WI38 (cell line): ENCODE measurements around the gene TCHHL1.
"Not testable (repeated sequence)": the region's sequence is repeated elsewhere in the genome, so short reads cannot be mapped to it uniquely, and the experiment has no call there.

ENCODE experiments used
- H3K4me3 ChIP-seq: 2 replicates; pipeline ENCODE4 v1.5.1; 2011; ENCODE audit warnings: low read depth, mild to moderate bottlenecking, control low read depth, low read length
- CTCF ChIP-seq: IDR thresholded peaks from 2 replicates; pipeline ENCODE4 v1.5.1; 2012; ENCODE audit warnings: low read depth, mild to moderate bottlenecking, control low read depth, low read length

The TCHHL1 gene

DNA sequence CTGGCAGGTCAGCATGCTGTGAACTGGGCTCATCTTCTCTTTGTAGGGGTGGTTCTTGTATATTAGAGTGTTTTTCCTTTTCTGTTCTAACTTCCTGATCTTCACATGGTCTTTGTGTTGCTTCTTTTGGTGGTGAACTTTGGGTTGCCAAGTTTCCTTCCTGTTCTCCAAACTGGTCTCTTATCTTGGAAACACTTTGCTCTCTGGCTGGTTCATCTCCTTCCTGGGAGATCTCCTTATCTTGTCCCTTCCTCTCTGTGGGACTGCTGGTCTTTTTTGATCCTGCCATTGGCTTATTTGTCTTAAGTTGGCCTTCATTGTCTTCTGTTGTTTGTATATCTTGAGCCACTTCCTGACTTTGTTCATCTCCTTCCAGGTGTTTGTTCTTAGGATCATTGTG lies 2.1 kb downstream of the TCHHL1 start:
- no peak overlapping the region for H3K4me3 ChIP-seq
- TF ChIP-seq CTCF = no peak

GRCh38 chr1:152084853-152085252 lies 4.0 kb downstream of the TCHHL1 start:
- no peak overlapping the region for H3K4me3 ChIP-seq
- TF ChIP-seq CTCF = no peak

DNA sequence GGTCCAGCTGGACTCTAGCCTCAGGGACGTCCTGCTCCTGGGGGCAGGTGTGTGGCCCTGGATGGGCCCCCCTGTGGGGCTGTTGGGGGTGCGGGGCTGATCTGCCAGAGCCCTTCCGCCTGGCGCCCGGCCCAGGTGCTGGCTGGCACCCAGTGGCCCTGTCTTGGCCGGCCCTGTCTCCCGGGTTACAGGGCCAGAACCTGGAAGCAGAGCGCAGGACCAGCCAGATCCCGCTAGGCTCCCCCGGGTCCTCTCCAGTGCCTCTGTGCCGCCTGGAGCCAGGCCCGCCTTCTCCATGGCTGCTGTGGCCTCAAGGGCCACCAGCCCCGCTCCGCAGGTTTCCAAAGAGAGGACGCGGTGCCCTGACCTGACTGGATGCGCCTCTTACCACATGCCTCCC lies 7.8 kb downstream of the TCHHL1 start:
- H3K4me3 ChIP-seq = not testable (repeated sequence)

GRCh38 chr1:152080494-152080893 lies 8.4 kb downstream of the TCHHL1 start:
- H3K4me3 ChIP-seq = not testable (repeated sequence)

DNA sequence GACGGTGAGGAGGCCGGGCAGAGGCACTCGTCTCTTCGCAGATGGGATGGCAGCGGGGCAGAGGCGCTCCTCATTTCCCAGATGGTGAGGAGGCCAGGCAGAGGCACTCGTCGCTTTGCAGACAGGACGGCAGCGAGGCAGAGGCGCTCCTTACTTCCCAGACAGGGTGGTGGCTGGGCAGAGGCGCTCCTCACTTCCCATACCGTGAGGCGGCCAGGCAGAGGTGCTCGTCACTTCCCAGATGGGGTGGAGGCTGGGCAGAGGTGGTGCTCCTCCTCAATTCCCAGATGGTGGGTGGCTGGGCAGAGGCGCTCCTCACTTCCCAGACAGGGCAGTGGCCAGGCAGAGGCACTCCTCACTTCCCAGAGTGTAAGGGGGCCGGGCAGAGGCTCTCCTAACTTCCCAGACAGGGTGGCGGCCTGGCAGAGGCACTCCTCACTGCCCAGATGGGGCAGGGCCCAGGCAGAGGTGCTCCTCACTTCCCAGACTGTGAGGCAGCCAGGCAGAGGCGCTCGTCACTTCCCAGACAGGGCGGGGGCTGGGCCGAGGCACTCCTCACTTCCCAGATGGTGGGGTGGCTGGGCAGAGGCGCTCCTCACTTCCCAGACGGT lies 9.9 kb downstream of the TCHHL1 start:
- TF ChIP-seq CTCF = no peak
- no peak overlapping the region for H3K4me3 ChIP-seq

GRCh38 chr1:152072311-152072710 lies 16.6 kb downstream of the TCHHL1 start:
- no peak for TF ChIP-seq CTCF
- H3K4me3 ChIP-seq = no peak overlapping the region

DNA sequence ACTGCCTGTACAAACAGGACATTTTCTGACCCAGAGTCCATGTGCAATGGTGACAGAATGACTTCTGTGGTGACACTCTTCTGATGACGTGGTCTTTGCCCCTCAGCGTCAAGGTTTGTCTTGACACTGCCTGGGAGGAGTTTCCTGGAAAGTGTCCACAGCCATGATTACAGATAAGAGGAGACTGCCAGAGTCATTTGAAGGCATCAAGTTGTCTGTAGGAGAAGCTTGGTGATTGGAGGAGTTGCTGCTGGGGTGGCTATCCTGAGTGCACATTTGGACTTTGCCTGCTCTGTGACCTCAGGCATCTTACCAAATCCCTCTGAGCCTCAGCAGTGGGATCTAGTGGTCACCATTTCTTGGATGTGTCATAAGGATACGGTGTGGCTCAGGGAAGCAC lies 17.7 kb downstream of the TCHHL1 start:
- H3K4me3 ChIP-seq = no peak overlapping the region
- no peak for TF ChIP-seq CTCF

GRCh38 chr1:152067929-152068328 lies 20.9 kb downstream of the TCHHL1 start:
- H3K4me3 ChIP-seq = no peak overlapping the region
- TF ChIP-seq CTCF = no peak
